K562 (cell line): Measurements from ENCODE around the gene SYNE1. TPM values are rescaled to one million over a fixed set of nuclear protein-coding genes. Genes with fewer than 3 reads are reported as not detected.

Experiments used
- ATAC-seq: fragments of 200-7000 bp; cut with Tn5 transposase; 3 replicates; pipeline ENCODE4 v1.9.1; 2020; ENCODE audit warnings: moderate library complexity
- BruUV-seq: library from RNA; stranded (reverse); fragments of 400-500 nt; replicated peaks from 2 replicates; lab custom pipeline; 2021; lab: Mats Ljungman, UMichigan
- CTCF ChIA-PET: fragments of 300-600 bp; formaldehyde crosslinking; extraction: SDS; loops from one replicate; lab custom pipeline; 2021; ENCODE audit warnings: low intra/inter-chr PET ratio; lab: Yijun Ruan, JAX
- POLR2A ChIA-PET: fragments of 300-600, 350-650 bp; sonication (Branson Sonifier 250); formaldehyde crosslinking; extraction: SDS; loops from one replicate; lab custom pipeline; 2021; ENCODE audit warnings: antibody characterized with exemption, inconsistent platforms; lab: Yijun Ruan, JAX
- DNase-seq, 4 experiments: peaks; one replicate each; pipeline versions ENCODE4 v3.0.0 to v3.0.0-alpha.2; 2011 to 2018; ENCODE audit warnings: low spot score in 3 of 4, mixed read lengths in 3 of 4; ENCODE audit errors: extremely low read depth in 1 of 4
- FAIRE-seq: peaks from 2 replicates; lab custom pipeline; 2011; peaks lifted over from hg19 to GRCh38; lab: Jason Lieb, UNC
- H2AFZ ChIP-seq: 2 replicates; pipeline ENCODE4 v1.6.0; 2011; ENCODE audit warnings: low read depth, low read length, control low read depth, inconsistent platforms
- H3K27ac ChIP-seq: fragments of 200-600 bp; 3 replicates; pipeline ENCODE4 v1.8.0; 2011; ENCODE audit warnings: low read depth, mild to moderate bottlenecking, control low read depth, inconsistent platforms, low read length, moderate library complexity, mixed read lengths; ENCODE audit errors: extremely low read depth
- H3K27me3 ChIP-seq, 2 experiments: fragments of 300-600 bp in 1 of 2; 2 replicates in 1 of 2; 3 replicates in 1 of 2; pipeline versions ENCODE4 v1.6.0 to v1.8.0; 2011; ENCODE audit warnings: inconsistent platforms in 2 of 2, low read length in 2 of 2, mild to moderate bottlenecking in 1 of 2, mixed read lengths in 1 of 2, moderate library complexity in 1 of 2; ENCODE audit not compliant: control insufficient read depth in 2 of 2, insufficient read depth in 2 of 2
- H3K36me3 ChIP-seq: fragments of 300-600 bp; 3 replicates; pipeline ENCODE4 v1.8.0; 2011; ENCODE audit warnings: mild to moderate bottlenecking, low read length, inconsistent platforms; ENCODE audit not compliant: control insufficient read depth, insufficient read depth
- H3K4me1 ChIP-seq, 2 experiments: fragments of 200-600 bp in 1 of 2; replicated peaks in 1 of 2; 2 replicates in 1 of 2; 3 replicates in 1 of 2; pipeline versions ENCODE4 v1.5.1 to v1.8.0; 2011; ENCODE audit warnings: inconsistent platforms in 2 of 2, low read length in 2 of 2, mild to moderate bottlenecking in 1 of 2, mixed read lengths in 1 of 2, moderate library complexity in 1 of 2; ENCODE audit not compliant: control insufficient read depth in 2 of 2, insufficient read depth in 2 of 2
- H3K4me2 ChIP-seq: 2 replicates; pipeline ENCODE4 v1.6.1; 2011; ENCODE audit warnings: low read length, control low read depth, inconsistent platforms, mixed read lengths; ENCODE audit not compliant: insufficient read depth
- H3K4me3 ChIP-seq: fragments of 200-600 bp; sonication (generic), shearing (Covaris generic); 2 replicates; pipeline ENCODE4 v1.5.1; 2016; ENCODE audit warnings: control low read depth, inconsistent platforms
- H3K79me2 ChIP-seq: fragments of 200-600 bp; 3 replicates; pipeline ENCODE4 v1.8.0; 2011; ENCODE audit warnings: low read length, inconsistent platforms; ENCODE audit not compliant: control insufficient read depth, insufficient read depth
- H3K9ac ChIP-seq, 2 experiments: 2 replicates each; pipeline versions ENCODE4 v1.6.0 to v1.6.1; 2011; ENCODE audit warnings: low read depth in 2 of 2, low read length in 2 of 2, control low read depth in 1 of 2, inconsistent platforms in 1 of 2, mild to moderate bottlenecking in 1 of 2, mixed read lengths in 1 of 2; ENCODE audit not compliant: insufficient read depth in 1 of 2
- H3K9me1 ChIP-seq: one replicate; pipeline ENCODE4 v1.6.0; 2011; ENCODE audit warnings: inconsistent platforms, mild to moderate bottlenecking, low read length, moderate library complexity; ENCODE audit not compliant: control insufficient read depth, insufficient read depth
- H3K9me3 ChIP-seq: replicated peaks from 2 replicates; pipeline ENCODE4 v1.5.1; 2011; ENCODE audit warnings: low read depth, low read length, inconsistent platforms; ENCODE audit not compliant: control insufficient read depth, insufficient read depth
- H4K20me1 ChIP-seq: replicated peaks from 2 replicates; pipeline ENCODE4 v1.6.1; 2011; ENCODE audit warnings: low read length, inconsistent platforms, mixed read lengths; ENCODE audit not compliant: control insufficient read depth, insufficient read depth
- ATF7 ChIP-seq: fragments of 450-650 bp; IDR thresholded peaks from 2 replicates; pipeline ENCODE4 v1.7.1; 2014; ENCODE audit warnings: mild to moderate bottlenecking, moderate library complexity
- CEBPB ChIP-seq: fragments of 450-650 bp; IDR thresholded peaks from 2 replicates; pipeline ENCODE4 v1.6.1; 2016; ENCODE audit warnings: missing genetic modification characterization, missing compliant biosample characterization
- CXXC5 ChIP-seq: fragments of 250-450 bp; sonication (Bioruptor Pico); IDR thresholded peaks from 2 replicates; pipeline ENCODE4 v1.8.0; 2022; ENCODE audit warnings: inconsistent platforms, mild to moderate bottlenecking, moderate library complexity
- FUS ChIP-seq: fragments of 200-400 bp; formaldehyde crosslinking; optimal IDR thresholded peaks from 2 replicates; pipeline ENCODE3; 2017; ENCODE audit warnings: low read depth, low read length
- JUND ChIP-seq, 2 experiments: IDR thresholded peaks; 2 replicates in 1 of 2; 3 replicates in 1 of 2; pipeline ENCODE4 v1.6.1; 2011; ENCODE audit warnings: borderline replicate concordance in 2 of 2, low read depth in 2 of 2, low read length in 2 of 2, improper control_type of control experiment in 1 of 2, missing biosample characterization in 1 of 2, missing genetic modification characterization in 1 of 2, missing genetic modification reagents in 1 of 2
- MBD1 ChIP-seq: fragments of 250-450 bp; sonication (Bioruptor Pico); IDR thresholded peaks from 2 replicates; pipeline ENCODE4 v1.8.0; 2022; ENCODE audit warnings: inconsistent platforms
- NFRKB ChIP-seq: fragments of 450-650 bp; IDR thresholded peaks from 2 replicates; pipeline ENCODE4 v1.6.1; 2016; ENCODE audit warnings: low read depth
- NR3C1 ChIP-seq: sonication (generic); formaldehyde crosslinking; IDR thresholded peaks from 2 replicates; pipeline ENCODE4 v1.8.1; 2022; ENCODE audit warnings: missing genetic modification reagents
- NRF1 ChIP-seq, 2 experiments: fragments of 450-650 bp; IDR thresholded peaks in 1 of 2; conservative IDR thresholded peaks in 1 of 2; 2 replicates each; pipeline ENCODE4 v1.6.1; 2014; ENCODE audit warnings: mild to moderate bottlenecking in 2 of 2
- PML ChIP-seq: IDR thresholded peaks from 2 replicates; pipeline ENCODE4 v1.6.1; 2012; ENCODE audit warnings: low read length, inconsistent platforms
- POLR2B ChIP-seq: fragments of 450-650 bp; IDR thresholded peaks from 2 replicates; pipeline ENCODE4 v1.6.1; 2018; ENCODE audit warnings: low read depth; ENCODE audit not compliant: partially characterized antibody
- PREB ChIP-seq: sonication (generic); formaldehyde crosslinking; IDR thresholded peaks from 2 replicates; pipeline ENCODE4 v1.8.1; 2023; ENCODE audit warnings: mild to moderate bottlenecking, missing genetic modification reagents
- PRMT5 ChIP-seq: sonication (generic); formaldehyde crosslinking; IDR thresholded peaks from 2 replicates; pipeline ENCODE4 v1.5.0; 2020; ENCODE audit warnings: missing genetic modification reagents
- ZNF175 ChIP-seq: fragments of 200-800 bp; sonication (Bioruptor generic); IDR thresholded peaks from 2 replicates; pipeline ENCODE4 v1.6.1; 2016; ENCODE audit warnings: low read depth, mild to moderate bottlenecking, missing genetic modification characterization, missing compliant biosample characterization
- ZNF212 ChIP-seq: fragments of 450-650 bp; formaldehyde crosslinking; IDR thresholded peaks from 2 replicates; pipeline ENCODE4 v1.4.0; 2020; ENCODE audit warnings: mild to moderate bottlenecking
- ZNF780A ChIP-seq: fragments of 250-450 bp; sonication (Bioruptor Pico); IDR thresholded peaks from 2 replicates; pipeline ENCODE4 v1.5.0; 2021; ENCODE audit warnings: mild to moderate bottlenecking
- WGBS: fragments of 100-300 bp; shearing (Covaris generic); methylation state at CpG from one replicate; pipeline ENCODE4 v1.1.6; 2016; ENCODE audit warnings: low coverage, mixed read lengths; ENCODE audit not compliant: insufficient coverage; ENCODE audit errors: missing lambda C conversion rate; 5-methylcytosine and 5-hydroxymethylcytosine counted together
- in situ Hi-C: fragments of 300-500 bp; cut with MboI; formaldehyde crosslinking; loops from 4 replicates; pipeline ENCODE4 v1.15.0; 2018; ENCODE audit warnings: inconsistent platforms, mixed read lengths
- intact Hi-C: fragments of 100-400 bp; cut with micrococcal nuclease; formaldehyde crosslinking; loops from 2 replicates; pipeline ENCODE4 v1.14.2; 2022
- polyA plus RNA-seq, 8 experiments: library from polyadenylated mRNA; depleted of rRNA in 4 of 8; stranded (reverse) in 5 of 8; unstranded in 3 of 8; fragments of >200 nt; fragmentation: Nextera tagmentation in 2 of 8; fragmentation: Illumina TruSeq in 1 of 8; extraction: Ambion mirVana in 2 of 8; extraction: Trizol in 1 of 8; gene quantifications; 2 replicates each; pipeline versions ENCODE4 v1.2.1 to v1.2.3, GENCODE V29; 2011 to 2014; ENCODE audit warnings: inconsistent platforms in 1 of 8, missing spikeins in 1 of 8
- total RNA-seq, 7 experiments: library from RNA; depleted of rRNA in 6 of 7; stranded (reverse); fragments of >200 nt in 6 of 7; fragmentation: Illumina TruSeq in 2 of 7; extraction: Trizol in 2 of 7; gene quantifications; 2 replicates each; pipeline versions ENCODE4 v1.2.1 to v1.2.3, GENCODE V29; 2011 to 2021; ENCODE audit warnings: low replicate concordance in 1 of 7

The SYNE1 gene
- total and polyA plus RNA-seq, 9 of the 15 experiments (the other 6 are each of a cell fraction or from before 2014, with no cell fraction given): under 0.01 to 0.42 (median 0.08) TPM; not detected in 1

- 8% methylated on average over 13 of the region's 13 CpGs for WGBS
- CTCF ChIA-PET: no interaction called here
These were observed 313.8 kb downstream of the SYNE1 start for GRCh38 chr6:152323376-152323775.

GRCh38 chr6:152318278-152318677 is 318.9 kb downstream of the SYNE1 start:
- intact Hi-C loops (no loop called here), in situ Hi-C loops (no loop called here)
- no peak for DNase-seq
- H3K36me3 ChIP-seq: no peaks in the 10 kb centered on the region
- H3K79me2 ChIP-seq: no peaks in the 10 kb centered on the region
- no peak overlapping the region for H3K9ac ChIP-seq
- no peak for FAIRE-seq
- H3K9me1 ChIP-seq: no peaks in the 10 kb centered on the region
- no TSS peak for BruUV-seq
- CTCF ChIA-PET: no interaction called here
- H2AFZ ChIP-seq: no peak overlapping the region
- POLR2A ChIA-PET: interaction anchor here (0.7 to 0.9 kb wide), 2 partner anchors 19 to 1553 kb away, joined by 3 read pairs; no protein-coding TSS in a partner anchor
- H3K4me3 ChIP-seq: no peak overlapping the region
- WGBS: 0% methylated on average over 4 of the region's 4 CpGs
- ATAC-seq: no peak
- H3K27ac ChIP-seq: no peak overlapping the region
- no peaks in the 10 kb centered on the region for H3K4me1 ChIP-seq
- no peaks in the 10 kb centered on the region for H3K9me3 ChIP-seq
- H4K20me1 ChIP-seq: no peaks in the 10 kb centered on the region
- H3K4me2 ChIP-seq: no peak overlapping the region
- H3K27me3 ChIP-seq: peaks cover 0 to 8% of the 10 kb centered on the region in 2 experiments; a peak in 2 of 5 replicates
- no peak for TF ChIP-seq MBD1 (CRISPR knock-in tag)
- no peak for TF ChIP-seq NFRKB
- no peak for TF ChIP-seq ZNF780A (CRISPR knock-in tag)
- no peak for TF ChIP-seq FUS
- TF ChIP-seq PRMT5 (CRISPR knock-in tag): no peak
- TF ChIP-seq PML: no peak
- no peak for TF ChIP-seq ATF7
- no peak for TF ChIP-seq CXXC5 (CRISPR knock-in tag)
- no peak for TF ChIP-seq PREB (CRISPR knock-in tag)
- no peak for TF ChIP-seq ZNF212 (CRISPR knock-in tag)
- TF ChIP-seq ZNF175: no peak
- TF ChIP-seq JUND (IDR thresholded peaks at IDR 0.05; ENCODE audit: borderline replicate concordance, low read depth, low read length): no peak
- TF ChIP-seq JUND (tag; IDR thresholded peaks at IDR 0.05; ENCODE audit: borderline replicate concordance, low read depth, low read length): no peak
- no peak for TF ChIP-seq CEBPB (tag)
- no peak for TF ChIP-seq POLR2B

More at GRCh38 chr6:152323376-152323775, 313.8 kb downstream of the SYNE1 start:
- DNase-seq (no peak), FAIRE-seq (no peak), ATAC-seq (peak; percentile 68; the same call in 2 of the 3 replicates)
- no peaks in the 10 kb centered on the region for H4K20me1 ChIP-seq
- H3K27me3 ChIP-seq: peaks cover 0 to 14% of the 10 kb centered on the region in 2 experiments; a peak in 2 of 5 replicates
- peak; percentile 35 to 54; a peak in 3 of 4 replicates for TF ChIP-seq NRF1 (conservative IDR thresholded peaks at IDR 0.05 in 1 of 2, IDR thresholded peaks at IDR 0.05 in 1 of 2)
- no peak for TF ChIP-seq NR3C1 (CRISPR knock-in tag)
- no peak overlapping the region for H3K9ac ChIP-seq
- peak overlapping the region; percentile 57; the same call in 1 of the 2 replicates for H2AFZ ChIP-seq
- no peaks in the 10 kb centered on the region for H3K9me3 ChIP-seq
- H3K79me2 ChIP-seq: no peaks in the 10 kb centered on the region
- POLR2A ChIA-PET: no interaction called here
- no peak overlapping the region for H3K27ac ChIP-seq
- no peaks in the 10 kb centered on the region for H3K36me3 ChIP-seq
- H3K9me1 ChIP-seq: no peaks in the 10 kb centered on the region
- H3K4me3 ChIP-seq: no peak overlapping the region
- BruUV-seq: no TSS peak
- H3K4me1 ChIP-seq: peaks cover 0 to 4% of the 10 kb centered on the region in 2 experiments; a peak in 2 of 5 replicates
- in situ Hi-C loops (no loop called here), intact Hi-C loops (no loop called here)
- peak overlapping the region; percentile 53 for H3K4me2 ChIP-seq
